HEK293 (cell line): ENCODE measurements around the gene OXCT2.

Source experiments
- CTCF ChIA-PET: fragments of 350-600 bp; formaldehyde crosslinking; extraction: SDS; loops from one replicate; lab custom pipeline; 2021; ENCODE audit warnings: antibody characterized with exemption; lab: Yijun Ruan, JAX
- POLR2A ChIA-PET: fragments of 300-600 bp; formaldehyde crosslinking; extraction: SDS; loops from one replicate; lab custom pipeline; 2020; ENCODE audit warnings: antibody characterized with exemption, inconsistent platforms; lab: Yijun Ruan, JAX
- H3K27ac ChIP-seq: fragments of 200-500 bp; sonication (Bioruptor generic); 2 replicates; pipeline ENCODE4 v1.5.1; 2014; ENCODE audit warnings: low read depth, low read length, control low read depth, inconsistent platforms; ENCODE audit errors: extremely low read depth
- H3K36me3 ChIP-seq, 2 experiments: fragments of 200-500 bp in 1 of 2; sonication (Bioruptor generic) in 1 of 2; 1 replicate in 1 of 2; 2 replicates in 1 of 2; pipeline ENCODE4 v1.5.1; 2014 to 2017; ENCODE audit warnings: inconsistent platforms in 2 of 2, low read length in 2 of 2; ENCODE audit not compliant: control insufficient read depth in 2 of 2, insufficient read depth in 1 of 2
- H3K4me1 ChIP-seq: fragments of 200-500 bp; sonication (Bioruptor generic); 2 replicates; pipeline ENCODE4 v1.5.1; 2014; ENCODE audit warnings: mild to moderate bottlenecking, low read length, inconsistent platforms; ENCODE audit not compliant: control insufficient read depth, insufficient read depth
- H3K4me3 ChIP-seq: 2 replicates; pipeline ENCODE4 v1.5.1; 2011; ENCODE audit warnings: low read depth, mild to moderate bottlenecking, control low read depth, low read length, moderate library complexity
- H3K9me3 ChIP-seq: fragments of 200-500 bp; sonication (Bioruptor generic); 2 replicates; pipeline ENCODE4 v1.5.1; 2014; ENCODE audit warnings: low read depth, low read length, inconsistent platforms; ENCODE audit not compliant: control insufficient read depth, insufficient read depth
- BCL11A ChIP-seq: fragments of 450-650 bp; formaldehyde crosslinking; IDR thresholded peaks from 2 replicates; pipeline ENCODE4 v1.5.1; 2016; ENCODE audit warnings: low read depth, missing biosample characterization, missing genetic modification characterization
- BCL11B ChIP-seq: fragments of 450-650 bp; formaldehyde crosslinking; IDR thresholded peaks from 2 replicates; pipeline ENCODE4 v1.5.1; 2016; ENCODE audit warnings: low read depth, missing biosample characterization, missing genetic modification characterization
- IKZF3 ChIP-seq: fragments of 450-650 bp; IDR thresholded peaks from 2 replicates; pipeline ENCODE4 v1.5.0; 2018; ENCODE audit warnings: missing biosample characterization, mild to moderate bottlenecking, missing genetic modification characterization, moderate library complexity
- PRDM1 ChIP-seq: fragments of 450-650 bp; formaldehyde crosslinking; IDR thresholded peaks from 2 replicates; pipeline ENCODE4; 2016; ENCODE audit warnings: missing biosample characterization, missing genetic modification characterization
- REPIN1 ChIP-seq: fragments of 450-650 bp; formaldehyde crosslinking; IDR thresholded peaks from 2 replicates; pipeline ENCODE4 v1.5.1; 2017; ENCODE audit warnings: missing biosample characterization, missing genetic modification characterization, low read depth
- SETDB1 ChIP-seq: IDR thresholded peaks from one replicate; pipeline ENCODE4 v1.6.1; 2017; ENCODE audit warnings: mild to moderate bottlenecking, low read length, moderate library complexity, mixed read lengths; ENCODE audit not compliant: insufficient read length
- ZFP41 ChIP-seq: fragments of 450-650 bp; formaldehyde crosslinking; IDR thresholded peaks from 2 replicates; pipeline ENCODE4 v1.5.1; 2016; ENCODE audit warnings: missing biosample characterization, missing genetic modification characterization, borderline replicate concordance
- ZNF155 ChIP-seq: fragments of 450-650 bp; formaldehyde crosslinking; IDR thresholded peaks from 2 replicates; pipeline ENCODE4 v1.5.1; 2016; ENCODE audit warnings: missing biosample characterization, missing genetic modification characterization
- ZNF221 ChIP-seq: fragments of 450-650 bp; formaldehyde crosslinking; IDR thresholded peaks from 2 replicates; pipeline ENCODE4 v1.5.1; 2017; ENCODE audit warnings: missing biosample characterization, missing genetic modification characterization, borderline replicate concordance
- ZNF223 ChIP-seq: fragments of 450-650 bp; formaldehyde crosslinking; IDR thresholded peaks from 2 replicates; pipeline ENCODE4 v1.5.1; 2016; ENCODE audit warnings: missing biosample characterization, missing genetic modification characterization
- ZNF239 ChIP-seq: fragments of 450-650 bp; formaldehyde crosslinking; IDR thresholded peaks from 2 replicates; pipeline ENCODE4 v1.5.1; 2016; ENCODE audit warnings: missing biosample characterization, missing genetic modification characterization
- ZNF266 ChIP-seq: fragments of 450-650 bp; formaldehyde crosslinking; IDR thresholded peaks from 2 replicates; pipeline ENCODE4 v1.5.1; 2016; ENCODE audit warnings: missing biosample characterization, missing genetic modification characterization, low read depth
- ZNF274 ChIP-seq, 2 experiments: fragments of 200-500 bp in 1 of 2; fragments of 450-650 bp in 1 of 2; sonication (Bioruptor generic) in 1 of 2; formaldehyde crosslinking in 1 of 2; IDR thresholded peaks; 2 replicates each; pipeline versions ENCODE4 v1.5.1 to v1.6.1; 2014 to 2016; ENCODE audit warnings: borderline replicate concordance in 1 of 2, inconsistent platforms in 1 of 2, low read length in 1 of 2, missing biosample characterization in 1 of 2, missing genetic modification characterization in 1 of 2
- ZNF341 ChIP-seq: fragments of 450-650 bp; formaldehyde crosslinking; IDR thresholded peaks from 2 replicates; pipeline ENCODE4; 2016; ENCODE audit warnings: low read depth, missing biosample characterization, missing genetic modification characterization
- ZNF366 ChIP-seq: fragments of 450-650 bp; formaldehyde crosslinking; conservative IDR thresholded peaks from 2 replicates; pipeline ENCODE4 v1.5.1; 2016; ENCODE audit warnings: missing biosample characterization, missing genetic modification characterization
- ZNF610 ChIP-seq: fragments of 450-650 bp; formaldehyde crosslinking; IDR thresholded peaks from 2 replicates; pipeline ENCODE4 v1.5.1; 2016; ENCODE audit warnings: missing biosample characterization, missing genetic modification characterization, borderline replicate concordance
- ZNF621 ChIP-seq: fragments of 450-650 bp; formaldehyde crosslinking; IDR thresholded peaks from 2 replicates; pipeline ENCODE4 v1.5.1; 2017; ENCODE audit warnings: missing biosample characterization, missing genetic modification characterization
- ZNF658 ChIP-seq: fragments of 450-650 bp; formaldehyde crosslinking; IDR thresholded peaks from 2 replicates; pipeline ENCODE4; 2016; ENCODE audit warnings: missing biosample characterization, missing genetic modification characterization
- ZNF692 ChIP-seq: fragments of 450-650 bp; formaldehyde crosslinking; IDR thresholded peaks from 2 replicates; pipeline ENCODE4 v1.5.1; 2016; ENCODE audit warnings: missing biosample characterization, missing genetic modification characterization

Gene OXCT2

DNA sequence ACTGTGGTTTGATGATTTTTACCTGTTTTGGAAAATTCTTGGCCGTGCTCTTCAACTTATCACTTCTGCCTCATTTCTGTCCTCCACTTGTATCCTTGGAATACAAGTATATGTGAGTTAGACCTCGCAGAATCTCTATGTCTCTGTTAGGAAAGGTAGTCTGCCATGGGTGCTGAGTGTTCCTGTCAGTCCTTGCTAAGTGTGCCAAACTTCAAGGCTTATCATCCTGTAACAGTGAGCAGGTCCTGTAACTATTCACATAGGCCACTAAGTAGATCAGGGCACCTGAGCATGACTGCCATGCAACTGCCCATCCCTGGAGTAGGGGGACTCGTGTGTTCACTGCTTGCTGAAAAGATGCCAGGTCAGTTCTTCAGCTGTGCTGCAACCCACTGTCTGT is 41.8 kb upstream of the OXCT2 start:
- ChIA-PET CTCF (interaction anchor here (1.0 kb wide), 1 partner anchor 107 kb away, joined by 3 read pairs; no protein-coding TSS in a partner anchor), POLR2A (no interaction called here)
- Histone ChIP-seq H3K27ac (no peak overlapping the region), H3K9me3 (no peaks in the 10 kb centered on the region), H3K36me3 (no peaks in the 10 kb centered on the region), H3K4me3 (no peak overlapping the region), H3K4me1 (no peaks in the 10 kb centered on the region)
- TF ChIP-seq ZNF658 (no peak), BCL11B (tag by site-specific recombination) (no peak), ZNF621 (tag by site-specific recombination) (no peak), IKZF3 (tag by site-specific recombination) (no peak)

DNA sequence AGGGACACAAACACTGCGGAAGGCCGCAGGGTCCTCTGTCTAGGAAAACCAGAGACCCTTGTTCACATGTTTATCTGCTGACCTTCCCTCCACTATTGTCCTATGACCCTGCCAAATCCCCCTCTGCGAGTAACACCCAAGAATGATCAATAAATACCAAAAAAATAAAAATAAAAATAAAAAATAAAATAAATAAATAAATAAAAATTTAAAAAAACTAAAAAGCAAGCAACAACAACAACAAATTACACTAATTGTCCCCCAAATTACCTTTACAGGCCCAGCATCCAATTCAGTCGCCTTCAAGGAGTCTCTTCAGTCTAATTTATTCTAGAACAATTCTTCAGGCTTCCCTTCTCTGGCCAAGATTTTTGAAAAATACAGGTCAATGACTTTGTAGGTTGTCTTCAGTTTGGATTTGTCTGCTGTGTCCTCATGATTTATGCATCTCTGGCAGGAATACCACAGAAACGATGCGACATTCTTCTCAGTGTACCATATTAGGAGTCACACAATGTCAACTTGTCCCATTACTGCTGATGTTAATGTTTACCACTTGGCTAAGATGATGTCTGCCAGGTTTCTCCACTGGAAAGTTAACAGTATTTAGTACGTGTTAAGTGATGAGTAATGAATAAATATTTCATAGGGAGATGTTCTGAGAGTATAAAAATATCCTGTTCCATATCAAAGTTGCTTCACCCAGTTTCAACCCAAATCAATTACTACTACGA is 37.8 kb upstream of the OXCT2 start:
- H3K9me3 ChIP-seq = peaks cover 2% of the 10 kb centered on the region; the same call in 1 of the 2 replicates
- POLR2A ChIA-PET = no interaction called here
- no peak overlapping the region for H3K27ac ChIP-seq
- H3K36me3 ChIP-seq = no peaks in the 10 kb centered on the region; a peak in 2 of 3 replicates
- TF ChIP-seq ZNF266 (no peak), ZNF274 (IDR thresholded peaks at IDR 0.05; ENCODE audit: low read length) (no peak), ZNF274 (tag by site-specific recombination; IDR thresholded peaks at IDR 0.05; ENCODE audit: borderline replicate concordance) (no peak), BCL11A (tag by site-specific recombination) (no peak), ZNF223 (tag by site-specific recombination) (no peak), ZNF341 (tag by site-specific recombination) (no peak), ZNF155 (tag by site-specific recombination) (no peak), ZNF221 (tag by site-specific recombination) (no peak), ZFP41 (tag by site-specific recombination) (no peak), ZNF692 (tag by site-specific recombination) (no peak), REPIN1 (tag by site-specific recombination) (no peak)
- no peaks in the 10 kb centered on the region for H3K4me1 ChIP-seq
- CTCF ChIA-PET = interaction anchor here (1.0 kb wide), 1 partner anchor 203 kb away, joined by 4 read pairs; no protein-coding TSS in a partner anchor
- H3K4me3 ChIP-seq = no peak overlapping the region

DNA sequence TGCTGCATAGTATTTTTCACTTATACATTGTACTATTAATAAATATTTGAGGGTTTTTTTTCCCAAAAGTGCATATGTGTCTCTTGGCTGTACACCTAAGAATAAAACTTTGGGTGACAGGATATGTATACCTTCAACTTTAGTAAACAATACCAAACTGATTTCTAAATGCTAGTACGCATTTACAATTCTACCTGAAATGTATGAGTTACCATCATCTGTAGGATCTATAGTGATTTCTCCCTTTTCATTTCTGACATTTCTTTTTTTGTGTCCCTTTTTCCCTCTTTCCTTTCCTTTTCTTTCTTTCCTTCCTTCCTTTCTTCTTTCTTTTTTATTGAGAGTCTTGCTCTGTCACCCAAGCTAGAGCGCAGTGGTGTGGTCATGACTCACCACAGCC is 34.2 kb upstream of the OXCT2 start:
- TF ChIP-seq ZNF610 (tag by site-specific recombination) (0 out of 2 replicates have a peak, but pooled peaks have one; percentile 33), PRDM1 (peak; percentile 81), ZNF366 (tag by site-specific recombination) (peak; percentile 26; the same call in 1 of the 2 replicates), SETDB1 (peak; percentile 86), ZNF239 (tag by site-specific recombination) (no peak)
- Histone ChIP-seq H3K36me3 (no peaks in the 10 kb centered on the region; a peak in 2 of 3 replicates), H3K9me3 (peaks cover 2% of the 10 kb centered on the region; the same call in 1 of the 2 replicates), H3K27ac (no peak overlapping the region), H3K4me1 (no peaks in the 10 kb centered on the region), H3K4me3 (no peak overlapping the region)
- ChIA-PET CTCF (interaction anchor here (0.6 to 0.7 kb wide), 2 partner anchors 102 to 125 kb away, joined by 3 to 4 read pairs; no protein-coding TSS in a partner anchor), POLR2A (no interaction called here)
